K562 (cell line): ENCODE measurements around the gene CD68. TPM values are rescaled to one million over a fixed set of nuclear protein-coding genes. Genes with fewer than 3 reads are reported as not detected.

ENCODE experiments used
- BCLAF1 ChIP-seq, 2 experiments: fragments of 450-650 bp in 1 of 2; IDR thresholded peaks; 2 replicates each; pipeline ENCODE4 v1.6.1; 2011 to 2017; ENCODE audit warnings: low read depth in 2 of 2, antibody characterized with exemption in 1 of 2, borderline replicate concordance in 1 of 2, low read length in 1 of 2, mild to moderate bottlenecking in 1 of 2, mixed read lengths in 1 of 2; ENCODE audit not compliant: control insufficient read depth in 1 of 2
- ETS1 ChIP-seq: conservative IDR thresholded peaks from 2 replicates; pipeline ENCODE4 v1.6.1; 2011; ENCODE audit warnings: low read depth, mild to moderate bottlenecking, low read length; ENCODE audit not compliant: control insufficient read depth
- HMG20A ChIP-seq: fragments of 450-650 bp; formaldehyde crosslinking; conservative IDR thresholded peaks from 2 replicates; pipeline ENCODE4 v1.4.0; 2020; ENCODE audit warnings: mild to moderate bottlenecking, mixed read lengths
- KLF16 ChIP-seq: IDR thresholded peaks from 2 replicates; pipeline ENCODE4 v1.6.1; 2016; ENCODE audit warnings: antibody characterized with exemption
- KLF6 ChIP-seq: fragments of 250-450 bp; sonication (Bioruptor Pico); IDR thresholded peaks from 2 replicates; pipeline ENCODE4 v1.4.0; 2020; ENCODE audit warnings: mild to moderate bottlenecking, moderate library complexity, borderline replicate concordance
- NFATC3 ChIP-seq: fragments of 450-650 bp; IDR thresholded peaks from 2 replicates; pipeline ENCODE4 v1.6.1; 2017; ENCODE audit warnings: mild to moderate bottlenecking
- NR4A1 ChIP-seq, 2 experiments: fragments of 250-450 bp in 1 of 2; fragments of 450-650 bp in 1 of 2; sonication (Bioruptor Pico) in 1 of 2; IDR thresholded peaks; 2 replicates each; pipeline versions ENCODE4 v1.4.0 to v1.6.1; 2016 to 2020; ENCODE audit warnings: mild to moderate bottlenecking in 2 of 2, missing compliant biosample characterization in 1 of 2, missing genetic modification characterization in 1 of 2, moderate library complexity in 1 of 2
- RB1 ChIP-seq: fragments of 450-650 bp; IDR thresholded peaks from 2 replicates; pipeline ENCODE4 v1.6.1; 2017; ENCODE audit warnings: low read depth, mild to moderate bottlenecking
- ZNF175 ChIP-seq: fragments of 200-800 bp; sonication (Bioruptor generic); IDR thresholded peaks from 2 replicates; pipeline ENCODE4 v1.6.1; 2016; ENCODE audit warnings: low read depth, mild to moderate bottlenecking, missing genetic modification characterization, missing compliant biosample characterization
- ZNF398 ChIP-seq: fragments of 250-450 bp; sonication (Bioruptor Pico); IDR thresholded peaks from 2 replicates; pipeline ENCODE4 v1.8.0; 2021; ENCODE audit warnings: moderate library complexity, mild to moderate bottlenecking, inconsistent platforms
- ZNF436 ChIP-seq: fragments of 250-450, 450-650 bp; sonication (Bioruptor Pico); formaldehyde crosslinking; IDR thresholded peaks from 2 replicates; pipeline ENCODE4 v1.7.0; 2020; ENCODE audit warnings: mild to moderate bottlenecking
- polyA plus RNA-seq, 8 experiments: library from polyadenylated mRNA; depleted of rRNA in 4 of 8; stranded (reverse) in 5 of 8; unstranded in 3 of 8; fragments of >200 nt; fragmentation: Nextera tagmentation in 2 of 8; fragmentation: Illumina TruSeq in 1 of 8; extraction: Ambion mirVana in 2 of 8; extraction: Trizol in 1 of 8; gene quantifications; 2 replicates each; pipeline versions ENCODE4 v1.2.1 to v1.2.3, GENCODE V29; 2011 to 2014; ENCODE audit warnings: inconsistent platforms in 1 of 8, missing spikeins in 1 of 8
- total RNA-seq, 7 experiments: library from RNA; depleted of rRNA in 6 of 7; stranded (reverse); fragments of >200 nt in 6 of 7; fragmentation: Illumina TruSeq in 2 of 7; extraction: Trizol in 2 of 7; gene quantifications; 2 replicates each; pipeline versions ENCODE4 v1.2.1 to v1.2.3, GENCODE V29; 2011 to 2021; ENCODE audit warnings: low replicate concordance in 1 of 7
- TF ChIP-seq, protein P1 (sequence below): fragments of 450-650 bp; formaldehyde crosslinking; IDR thresholded peaks from 2 replicates; pipeline ENCODE4 v1.4.0; 2020; ENCODE audit warnings: mild to moderate bottlenecking, moderate library complexity
- TF ChIP-seq, protein P2 (sequence below): fragments of 450-650 bp; IDR thresholded peaks from 2 replicates; pipeline ENCODE4 v1.6.1; 2017; ENCODE audit warnings: antibody characterized with exemption, mild to moderate bottlenecking

The CD68 gene
- total and polyA plus RNA-seq, 9 of the 15 experiments (the other 6 are each of a cell fraction or from before 2014, with no cell fraction given): 28.2 to 89.8 (median 37.7) TPM

DNA sequence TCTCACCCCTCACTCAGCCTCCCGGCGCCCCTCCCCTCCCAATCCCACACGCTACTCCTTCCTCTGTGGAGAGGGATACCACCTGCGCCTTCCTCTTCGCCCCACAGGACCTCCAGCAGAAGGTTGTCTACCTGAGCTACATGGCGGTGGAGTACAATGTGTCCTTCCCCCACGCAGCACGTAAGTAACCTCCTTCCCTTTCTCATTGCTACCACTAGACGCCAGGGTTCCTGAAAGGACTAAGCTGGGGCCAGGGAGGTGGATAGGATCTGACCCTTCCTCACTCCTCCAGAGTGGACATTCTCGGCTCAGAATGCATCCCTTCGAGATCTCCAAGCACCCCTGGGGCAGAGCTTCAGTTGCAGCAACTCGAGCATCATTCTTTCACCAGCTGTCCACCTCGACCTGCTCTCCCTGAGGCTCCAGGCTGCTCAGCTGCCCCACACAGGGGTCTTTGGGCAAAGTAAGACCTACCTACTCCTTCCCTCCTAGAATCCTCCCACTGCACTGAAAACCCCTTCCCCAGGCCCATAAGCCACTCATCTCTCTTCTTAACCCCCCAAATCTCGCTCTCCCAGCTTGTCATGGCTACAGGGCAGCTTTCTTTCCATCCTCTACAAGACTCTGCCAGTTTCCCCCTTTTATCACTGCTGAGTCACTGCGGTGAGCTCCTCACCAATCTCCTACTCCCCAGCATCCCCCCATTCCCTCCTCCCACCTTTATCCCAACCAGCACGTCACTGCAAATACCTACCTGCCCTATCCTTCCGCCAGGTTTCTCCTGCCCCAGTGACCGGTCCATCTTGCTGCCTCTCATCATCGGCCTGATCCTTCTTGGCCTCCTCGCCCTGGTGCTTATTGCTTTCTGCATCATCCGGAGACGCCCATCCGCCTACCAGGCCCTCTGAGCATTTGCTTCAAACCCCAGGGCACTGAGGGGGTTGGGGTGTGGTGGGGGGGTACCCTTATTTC lies 1.5 kb downstream of the CD68 start (continued):
- TF ChIP-seq KLF6: no peak
- no peak for TF ChIP-seq NR4A1 (CRISPR knock-in tag; IDR thresholded peaks at IDR 0.05)
- TF ChIP-seq NR4A1 (tag; IDR thresholded peaks at IDR 0.05): no peak
- TF ChIP-seq BCLAF1 (IDR thresholded peaks at IDR 0.05; ENCODE audit: borderline replicate concordance in 1 of 2, control insufficient read depth in 1 of 2, low read depth in 2 of 2, low read length in 1 of 2): no peak
- TF ChIP-seq ZNF436 (CRISPR knock-in tag): no peak
- no peak for TF ChIP-seq ETS1
- TF ChIP-seq, protein P1, sequence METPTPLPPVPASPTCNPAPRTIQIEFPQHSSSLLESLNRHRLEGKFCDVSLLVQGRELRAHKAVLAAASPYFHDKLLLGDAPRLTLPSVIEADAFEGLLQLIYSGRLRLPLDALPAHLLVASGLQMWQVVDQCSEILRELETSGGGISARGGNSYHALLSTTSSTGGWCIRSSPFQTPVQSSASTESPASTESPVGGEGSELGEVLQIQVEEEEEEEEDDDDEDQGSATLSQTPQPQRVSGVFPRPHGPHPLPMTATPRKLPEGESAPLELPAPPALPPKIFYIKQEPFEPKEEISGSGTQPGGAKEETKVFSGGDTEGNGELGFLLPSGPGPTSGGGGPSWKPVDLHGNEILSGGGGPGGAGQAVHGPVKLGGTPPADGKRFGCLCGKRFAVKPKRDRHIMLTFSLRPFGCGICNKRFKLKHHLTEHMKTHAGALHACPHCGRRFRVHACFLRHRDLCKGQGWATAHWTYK (CRISPR knock-in tag): no peak
- TF ChIP-seq ZNF175 (CRISPR knock-in tag): no peak
- no peak for TF ChIP-seq RB1
- TF ChIP-seq NFATC3: no peak
- TF ChIP-seq ZNF398 (CRISPR knock-in tag): no peak
- no peak for TF ChIP-seq KLF16
- TF ChIP-seq, protein P2, sequence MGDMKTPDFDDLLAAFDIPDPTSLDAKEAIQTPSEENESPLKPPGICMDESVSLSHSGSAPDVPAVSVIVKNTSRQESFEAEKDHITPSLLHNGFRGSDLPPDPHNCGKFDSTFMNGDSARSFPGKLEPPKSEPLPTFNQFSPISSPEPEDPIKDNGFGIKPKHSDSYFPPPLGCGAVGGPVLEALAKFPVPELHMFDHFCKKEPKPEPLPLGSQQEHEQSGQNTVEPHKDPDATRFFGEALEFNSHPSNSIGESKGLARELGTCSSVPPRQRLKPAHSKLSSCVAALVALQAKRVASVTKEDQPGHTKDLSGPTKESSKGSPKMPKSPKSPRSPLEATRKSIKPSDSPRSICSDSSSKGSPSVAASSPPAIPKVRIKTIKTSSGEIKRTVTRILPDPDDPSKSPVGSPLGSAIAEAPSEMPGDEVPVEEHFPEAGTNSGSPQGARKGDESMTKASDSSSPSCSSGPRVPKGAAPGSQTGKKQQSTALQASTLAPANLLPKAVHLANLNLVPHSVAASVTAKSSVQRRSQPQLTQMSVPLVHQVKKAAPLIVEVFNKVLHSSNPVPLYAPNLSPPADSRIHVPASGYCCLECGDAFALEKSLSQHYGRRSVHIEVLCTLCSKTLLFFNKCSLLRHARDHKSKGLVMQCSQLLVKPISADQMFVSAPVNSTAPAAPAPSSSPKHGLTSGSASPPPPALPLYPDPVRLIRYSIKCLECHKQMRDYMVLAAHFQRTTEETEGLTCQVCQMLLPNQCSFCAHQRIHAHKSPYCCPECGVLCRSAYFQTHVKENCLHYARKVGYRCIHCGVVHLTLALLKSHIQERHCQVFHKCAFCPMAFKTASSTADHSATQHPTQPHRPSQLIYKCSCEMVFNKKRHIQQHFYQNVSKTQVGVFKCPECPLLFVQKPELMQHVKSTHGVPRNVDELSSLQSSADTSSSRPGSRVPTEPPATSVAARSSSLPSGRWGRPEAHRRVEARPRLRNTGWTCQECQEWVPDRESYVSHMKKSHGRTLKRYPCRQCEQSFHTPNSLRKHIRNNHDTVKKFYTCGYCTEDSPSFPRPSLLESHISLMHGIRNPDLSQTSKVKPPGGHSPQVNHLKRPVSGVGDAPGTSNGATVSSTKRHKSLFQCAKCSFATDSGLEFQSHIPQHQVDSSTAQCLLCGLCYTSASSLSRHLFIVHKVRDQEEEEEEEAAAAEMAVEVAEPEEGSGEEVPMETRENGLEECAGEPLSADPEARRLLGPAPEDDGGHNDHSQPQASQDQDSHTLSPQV: no peak; the same call in 1 of the 2 replicates
- no peak for TF ChIP-seq HMG20A (CRISPR knock-in tag)
